Kidney (tissue), 14 donors: ENCODE data around the gene OPN1MW. TPM values are rescaled to one million over a fixed set of nuclear protein-coding genes. Genes with fewer than 3 reads are reported as not detected.

ENCODE experiments used
- DNase-seq, 5 donors: peaks; one replicate each; pipeline ENCODE4 v3.0.0-alpha.2; 2013 to 2020
- FAIRE-seq: peaks from 2 replicates; lab custom pipeline; 2012; peaks lifted over from hg19 to GRCh38; lab: Jason Lieb, UNC
- H3K27ac ChIP-seq, 2 donors: one replicate each; pipeline ENCODE4 v1.7.0; 2013; ENCODE audit warnings: low read depth in 2 of 2, low read length in 2 of 2, inconsistent platforms in 1 of 2
- H3K27me3 ChIP-seq: one replicate; pipeline ENCODE4 v1.7.1; 2013; ENCODE audit warnings: low read length, inconsistent platforms; ENCODE audit not compliant: control insufficient read depth, insufficient read depth
- H3K36me3 ChIP-seq, 3 donors: one replicate each; pipeline versions ENCODE4 v1.7.0 to v1.7.1; 2013; ENCODE audit warnings: low read length in 3 of 3, control low read depth in 1 of 3, inconsistent platforms in 1 of 3; ENCODE audit not compliant: insufficient read depth in 3 of 3, control insufficient read depth in 2 of 3
- H3K4me1 ChIP-seq, 3 donors: one replicate each; pipeline versions ENCODE4 v1.7.0 to v1.7.1; 2013; ENCODE audit warnings: low read length in 3 of 3, inconsistent platforms in 1 of 3, low read depth in 1 of 3; ENCODE audit not compliant: control insufficient read depth in 2 of 3, insufficient read depth in 2 of 3
- H3K4me3 ChIP-seq, 3 donors: one replicate each; pipeline versions ENCODE4 v1.7.0 to v1.8.1; 2013; ENCODE audit warnings: low read length in 3 of 3, control low read depth in 1 of 3, inconsistent platforms in 1 of 3
- H3K9ac ChIP-seq, 3 donors: one replicate each; pipeline versions ENCODE4 v1.7.0 to v1.7.1; 2013; ENCODE audit warnings: low read length in 3 of 3, control low read depth in 1 of 3, inconsistent platforms in 1 of 3
- H3K9me3 ChIP-seq, 3 donors: one replicate each; pipeline versions ENCODE4 v1.7.0 to v1.7.1; 2013; ENCODE audit warnings: low read length in 3 of 3, control low read depth in 1 of 3, inconsistent platforms in 1 of 3; ENCODE audit not compliant: control insufficient read depth in 2 of 3, insufficient read depth in 1 of 3
- intact Hi-C: fragments of 100-400 bp; cut with DNase I; formaldehyde crosslinking; loops from one replicate; pipeline ENCODE4 v1.11.1; 2022
- polyA plus RNA-seq: library from polyadenylated mRNA; stranded (reverse); fragments of 350-450 nt; fragmentation: Illumina TruSeq; extraction: RNeasy Lipid Tissue Mini Kit (QIAGEN cat#74804); gene quantifications from one replicate; pipeline ENCODE4 v1.2.3, GENCODE V29; 2014; ENCODE audit warnings: low read depth, low replicate concordance; ENCODE audit not compliant: insufficient read depth
- total RNA-seq: library from RNA; stranded (reverse); fragmentation: NEBNext Ultra II Directional; extraction: Animal tissue kit (Norgen Biotek cat#: 25700); gene quantifications from one replicate; pipeline ENCODE4 v1.2.1, GENCODE V29; 2021
- TF ChIP-seq, protein P1 (sequence below): IDR thresholded peaks from 3 replicates; pipeline ENCODE4 v1.5.1; 2012; ENCODE audit warnings: mild to moderate bottlenecking, moderate library complexity, borderline replicate concordance; ENCODE audit not compliant: insufficient read depth; ENCODE audit errors: extremely low read depth
- donor health status: control.
- donor health status: control.
- donor health status: control.
- donor health status: control.
- donor health status: control.
- donor health status: DM: yes; HTN: yes; CAD: no.
- donor health status: Normal renal cell carcinoma (clear cell type).

OPN1MW gene
- total and polyA plus RNA-seq, 2 donors from 2014 or later: not detected

DNA sequence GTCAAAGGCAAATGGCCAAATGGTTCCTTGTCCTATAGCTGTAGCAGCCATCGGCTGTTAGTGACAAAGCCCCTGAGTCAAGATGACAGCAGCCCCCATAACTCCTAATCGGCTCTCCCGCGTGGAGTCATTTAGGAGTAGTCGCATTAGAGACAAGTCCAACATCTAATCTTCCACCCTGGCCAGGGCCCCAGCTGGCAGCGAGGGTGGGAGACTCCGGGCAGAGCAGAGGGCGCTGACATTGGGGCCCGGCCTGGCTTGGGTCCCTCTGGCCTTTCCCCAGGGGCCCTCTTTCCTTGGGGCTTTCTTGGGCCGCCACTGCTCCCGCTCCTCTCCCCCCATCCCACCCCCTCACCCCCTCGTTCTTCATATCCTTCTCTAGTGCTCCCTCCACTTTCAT is 42.2 kb upstream of the OPN1MW start:
- Histone ChIP-seq H3K27me3 (no peaks in the 10 kb centered on the region), H3K4me1 (no peaks in the 10 kb centered on the region), H3K36me3 (no peaks in the 10 kb centered on the region), H3K9ac (no peak overlapping the region), H3K27ac (no peak overlapping the region), H3K9me3 (no peaks in the 10 kb centered on the region), H3K4me3 (no peak overlapping the region)
- intact Hi-C loops: no loop called here
- DNase-seq (no peak), FAIRE-seq (no peak)
- TF ChIP-seq, protein P1, sequence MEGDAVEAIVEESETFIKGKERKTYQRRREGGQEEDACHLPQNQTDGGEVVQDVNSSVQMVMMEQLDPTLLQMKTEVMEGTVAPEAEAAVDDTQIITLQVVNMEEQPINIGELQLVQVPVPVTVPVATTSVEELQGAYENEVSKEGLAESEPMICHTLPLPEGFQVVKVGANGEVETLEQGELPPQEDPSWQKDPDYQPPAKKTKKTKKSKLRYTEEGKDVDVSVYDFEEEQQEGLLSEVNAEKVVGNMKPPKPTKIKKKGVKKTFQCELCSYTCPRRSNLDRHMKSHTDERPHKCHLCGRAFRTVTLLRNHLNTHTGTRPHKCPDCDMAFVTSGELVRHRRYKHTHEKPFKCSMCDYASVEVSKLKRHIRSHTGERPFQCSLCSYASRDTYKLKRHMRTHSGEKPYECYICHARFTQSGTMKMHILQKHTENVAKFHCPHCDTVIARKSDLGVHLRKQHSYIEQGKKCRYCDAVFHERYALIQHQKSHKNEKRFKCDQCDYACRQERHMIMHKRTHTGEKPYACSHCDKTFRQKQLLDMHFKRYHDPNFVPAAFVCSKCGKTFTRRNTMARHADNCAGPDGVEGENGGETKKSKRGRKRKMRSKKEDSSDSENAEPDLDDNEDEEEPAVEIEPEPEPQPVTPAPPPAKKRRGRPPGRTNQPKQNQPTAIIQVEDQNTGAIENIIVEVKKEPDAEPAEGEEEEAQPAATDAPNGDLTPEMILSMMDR: no peak

DNA sequence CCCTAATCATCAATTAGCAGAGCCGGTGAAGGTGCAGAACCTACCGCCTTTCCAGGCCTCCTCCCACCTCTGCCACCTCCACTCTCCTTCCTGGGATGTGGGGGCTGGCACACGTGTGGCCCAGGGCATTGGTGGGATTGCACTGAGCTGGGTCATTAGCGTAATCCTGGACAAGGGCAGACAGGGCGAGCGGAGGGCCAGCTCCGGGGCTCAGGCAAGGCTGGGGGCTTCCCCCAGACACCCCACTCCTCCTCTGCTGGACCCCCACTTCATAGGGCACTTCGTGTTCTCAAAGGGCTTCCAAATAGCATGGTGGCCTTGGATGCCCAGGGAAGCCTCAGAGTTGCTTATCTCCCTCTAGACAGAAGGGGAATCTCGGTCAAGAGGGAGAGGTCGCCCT is 41.7 kb upstream of the OPN1MW start:
- intact Hi-C loops: no loop called here
- TF ChIP-seq, protein P1: no peak
- Histone ChIP-seq H3K27ac (no peak overlapping the region), H3K4me3 (no peak overlapping the region), H3K9me3 (no peaks in the 10 kb centered on the region), H3K4me1 (no peaks in the 10 kb centered on the region), H3K27me3 (no peaks in the 10 kb centered on the region), H3K36me3 (no peaks in the 10 kb centered on the region), H3K9ac (no peak overlapping the region)
- FAIRE-seq (no peak), DNase-seq (no peak)

DNA sequence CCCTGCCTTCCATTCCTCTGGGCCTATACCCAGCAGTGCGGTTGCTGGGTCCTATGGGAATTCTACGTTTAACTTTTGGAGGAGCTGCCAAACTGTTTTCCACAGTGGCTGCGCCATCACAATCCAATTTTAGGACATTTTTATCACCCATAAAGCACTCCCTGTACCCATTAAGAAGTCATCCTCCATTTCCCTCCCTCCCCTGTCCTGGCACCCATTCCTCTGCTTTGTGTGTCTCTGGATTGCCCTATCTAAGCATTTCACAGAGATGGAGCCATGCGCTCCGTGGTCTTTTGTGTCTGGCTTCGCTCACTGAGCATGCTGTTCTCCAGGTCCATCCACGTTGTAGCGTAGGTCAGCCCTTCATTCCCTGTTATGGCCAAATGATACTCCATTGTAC is 40.0 kb upstream of the OPN1MW start:
- no peak overlapping the region for H3K27ac ChIP-seq
- H3K9ac ChIP-seq: no peak overlapping the region
- H3K4me3 ChIP-seq: no peak overlapping the region
- no peaks in the 10 kb centered on the region for H3K36me3 ChIP-seq
- intact Hi-C loops: no loop called here
- no peaks in the 10 kb centered on the region for H3K9me3 ChIP-seq
- no peak for FAIRE-seq
- H3K4me1 ChIP-seq: no peaks in the 10 kb centered on the region
- no peaks in the 10 kb centered on the region for H3K27me3 ChIP-seq
- DNase-seq: no peak
- TF ChIP-seq, protein P1: no peak
